K562 (cell line): Measurements from ENCODE around the gene ATXN1. TPM values are rescaled to one million over a fixed set of nuclear protein-coding genes. Genes with fewer than 3 reads are reported as not detected.

Source experiments
- ATAC-seq: fragments of 200-7000 bp; cut with Tn5 transposase; 3 replicates; pipeline ENCODE4 v1.9.1; 2020; ENCODE audit warnings: moderate library complexity
- BruUV-seq: library from RNA; stranded (reverse); fragments of 400-500 nt; replicated peaks from 2 replicates; lab custom pipeline; 2021; lab: Mats Ljungman, UMichigan
- CTCF ChIA-PET: fragments of 300-600 bp; formaldehyde crosslinking; extraction: SDS; loops from one replicate; lab custom pipeline; 2021; ENCODE audit warnings: low intra/inter-chr PET ratio; lab: Yijun Ruan, JAX
- POLR2A ChIA-PET: fragments of 300-600, 350-650 bp; sonication (Branson Sonifier 250); formaldehyde crosslinking; extraction: SDS; loops from one replicate; lab custom pipeline; 2021; ENCODE audit warnings: antibody characterized with exemption, inconsistent platforms; lab: Yijun Ruan, JAX
- DNase-seq, 4 experiments: peaks; one replicate each; pipeline versions ENCODE4 v3.0.0 to v3.0.0-alpha.2; 2011 to 2018; ENCODE audit warnings: low spot score in 3 of 4, mixed read lengths in 3 of 4; ENCODE audit errors: extremely low read depth in 1 of 4
- FAIRE-seq: peaks from 2 replicates; lab custom pipeline; 2011; peaks lifted over from hg19 to GRCh38; lab: Jason Lieb, UNC
- H2AFZ ChIP-seq: 2 replicates; pipeline ENCODE4 v1.6.0; 2011; ENCODE audit warnings: low read depth, low read length, control low read depth, inconsistent platforms
- H3K27ac ChIP-seq: fragments of 200-600 bp; 3 replicates; pipeline ENCODE4 v1.8.0; 2011; ENCODE audit warnings: low read depth, mild to moderate bottlenecking, control low read depth, inconsistent platforms, low read length, moderate library complexity, mixed read lengths; ENCODE audit errors: extremely low read depth
- H3K27me3 ChIP-seq, 2 experiments: fragments of 300-600 bp in 1 of 2; 2 replicates in 1 of 2; 3 replicates in 1 of 2; pipeline versions ENCODE4 v1.6.0 to v1.8.0; 2011; ENCODE audit warnings: inconsistent platforms in 2 of 2, low read length in 2 of 2, mild to moderate bottlenecking in 1 of 2, mixed read lengths in 1 of 2, moderate library complexity in 1 of 2; ENCODE audit not compliant: control insufficient read depth in 2 of 2, insufficient read depth in 2 of 2
- H3K36me3 ChIP-seq: fragments of 300-600 bp; 3 replicates; pipeline ENCODE4 v1.8.0; 2011; ENCODE audit warnings: mild to moderate bottlenecking, low read length, inconsistent platforms; ENCODE audit not compliant: control insufficient read depth, insufficient read depth
- H3K4me1 ChIP-seq, 2 experiments: fragments of 200-600 bp in 1 of 2; replicated peaks in 1 of 2; 2 replicates in 1 of 2; 3 replicates in 1 of 2; pipeline versions ENCODE4 v1.5.1 to v1.8.0; 2011; ENCODE audit warnings: inconsistent platforms in 2 of 2, low read length in 2 of 2, mild to moderate bottlenecking in 1 of 2, mixed read lengths in 1 of 2, moderate library complexity in 1 of 2; ENCODE audit not compliant: control insufficient read depth in 2 of 2, insufficient read depth in 2 of 2
- H3K4me2 ChIP-seq: 2 replicates; pipeline ENCODE4 v1.6.1; 2011; ENCODE audit warnings: low read length, control low read depth, inconsistent platforms, mixed read lengths; ENCODE audit not compliant: insufficient read depth
- H3K4me3 ChIP-seq: fragments of 200-600 bp; sonication (generic), shearing (Covaris generic); 2 replicates; pipeline ENCODE4 v1.5.1; 2016; ENCODE audit warnings: control low read depth, inconsistent platforms
- H3K79me2 ChIP-seq: fragments of 200-600 bp; 3 replicates; pipeline ENCODE4 v1.8.0; 2011; ENCODE audit warnings: low read length, inconsistent platforms; ENCODE audit not compliant: control insufficient read depth, insufficient read depth
- H3K9ac ChIP-seq, 2 experiments: 2 replicates each; pipeline versions ENCODE4 v1.6.0 to v1.6.1; 2011; ENCODE audit warnings: low read depth in 2 of 2, low read length in 2 of 2, control low read depth in 1 of 2, inconsistent platforms in 1 of 2, mild to moderate bottlenecking in 1 of 2, mixed read lengths in 1 of 2; ENCODE audit not compliant: insufficient read depth in 1 of 2
- H3K9me1 ChIP-seq: one replicate; pipeline ENCODE4 v1.6.0; 2011; ENCODE audit warnings: inconsistent platforms, mild to moderate bottlenecking, low read length, moderate library complexity; ENCODE audit not compliant: control insufficient read depth, insufficient read depth
- H3K9me3 ChIP-seq: replicated peaks from 2 replicates; pipeline ENCODE4 v1.5.1; 2011; ENCODE audit warnings: low read depth, low read length, inconsistent platforms; ENCODE audit not compliant: control insufficient read depth, insufficient read depth
- H4K20me1 ChIP-seq: replicated peaks from 2 replicates; pipeline ENCODE4 v1.6.1; 2011; ENCODE audit warnings: low read length, inconsistent platforms, mixed read lengths; ENCODE audit not compliant: control insufficient read depth, insufficient read depth
- PCBP1 ChIP-seq: fragments of 200-400 bp; formaldehyde crosslinking; IDR thresholded peaks from 2 replicates; pipeline ENCODE4 v1.6.1; 2018; ENCODE audit warnings: mild to moderate bottlenecking, low read depth, low read length; ENCODE audit not compliant: poor library complexity, severe bottlenecking
- SMAD1 ChIP-seq: fragments of 150-350 bp; IDR thresholded peaks from 2 replicates; pipeline ENCODE4 v1.6.1; 2014; ENCODE audit warnings: low read length, low read depth; ENCODE audit not compliant: partially characterized antibody
- TAL1 ChIP-seq: fragments of 450-650 bp; IDR thresholded peaks from 2 replicates; pipeline ENCODE4 v1.6.1; 2016; ENCODE audit warnings: mild to moderate bottlenecking
- WGBS: fragments of 100-300 bp; shearing (Covaris generic); methylation state at CpG from one replicate; pipeline ENCODE4 v1.1.6; 2016; ENCODE audit warnings: low coverage, mixed read lengths; ENCODE audit not compliant: insufficient coverage; ENCODE audit errors: missing lambda C conversion rate; 5-methylcytosine and 5-hydroxymethylcytosine counted together
- in situ Hi-C: fragments of 300-500 bp; cut with MboI; formaldehyde crosslinking; loops from 4 replicates; pipeline ENCODE4 v1.15.0; 2018; ENCODE audit warnings: inconsistent platforms, mixed read lengths
- intact Hi-C: fragments of 100-400 bp; cut with micrococcal nuclease; formaldehyde crosslinking; loops from 2 replicates; pipeline ENCODE4 v1.14.2; 2022
- polyA plus RNA-seq, 8 experiments: library from polyadenylated mRNA; depleted of rRNA in 4 of 8; stranded (reverse) in 5 of 8; unstranded in 3 of 8; fragments of >200 nt; fragmentation: Nextera tagmentation in 2 of 8; fragmentation: Illumina TruSeq in 1 of 8; extraction: Ambion mirVana in 2 of 8; extraction: Trizol in 1 of 8; gene quantifications; 2 replicates each; pipeline versions ENCODE4 v1.2.1 to v1.2.3, GENCODE V29; 2011 to 2014; ENCODE audit warnings: inconsistent platforms in 1 of 8, missing spikeins in 1 of 8
- total RNA-seq, 7 experiments: library from RNA; depleted of rRNA in 6 of 7; stranded (reverse); fragments of >200 nt in 6 of 7; fragmentation: Illumina TruSeq in 2 of 7; extraction: Trizol in 2 of 7; gene quantifications; 2 replicates each; pipeline versions ENCODE4 v1.2.1 to v1.2.3, GENCODE V29; 2011 to 2021; ENCODE audit warnings: low replicate concordance in 1 of 7
- TF ChIP-seq, protein P1 (sequence below): fragments of 250-450 bp; sonication (Bioruptor Pico); IDR thresholded peaks from 2 replicates; pipeline ENCODE4 v1.8.0; 2021; ENCODE audit warnings: mild to moderate bottlenecking, moderate library complexity

The ATXN1 gene
- total and polyA plus RNA-seq, 9 of the 15 experiments (the other 6 are each of a cell fraction or from before 2014, with no cell fraction given) = under 0.01 to 1.2 (median 0.58) TPM

DNA sequence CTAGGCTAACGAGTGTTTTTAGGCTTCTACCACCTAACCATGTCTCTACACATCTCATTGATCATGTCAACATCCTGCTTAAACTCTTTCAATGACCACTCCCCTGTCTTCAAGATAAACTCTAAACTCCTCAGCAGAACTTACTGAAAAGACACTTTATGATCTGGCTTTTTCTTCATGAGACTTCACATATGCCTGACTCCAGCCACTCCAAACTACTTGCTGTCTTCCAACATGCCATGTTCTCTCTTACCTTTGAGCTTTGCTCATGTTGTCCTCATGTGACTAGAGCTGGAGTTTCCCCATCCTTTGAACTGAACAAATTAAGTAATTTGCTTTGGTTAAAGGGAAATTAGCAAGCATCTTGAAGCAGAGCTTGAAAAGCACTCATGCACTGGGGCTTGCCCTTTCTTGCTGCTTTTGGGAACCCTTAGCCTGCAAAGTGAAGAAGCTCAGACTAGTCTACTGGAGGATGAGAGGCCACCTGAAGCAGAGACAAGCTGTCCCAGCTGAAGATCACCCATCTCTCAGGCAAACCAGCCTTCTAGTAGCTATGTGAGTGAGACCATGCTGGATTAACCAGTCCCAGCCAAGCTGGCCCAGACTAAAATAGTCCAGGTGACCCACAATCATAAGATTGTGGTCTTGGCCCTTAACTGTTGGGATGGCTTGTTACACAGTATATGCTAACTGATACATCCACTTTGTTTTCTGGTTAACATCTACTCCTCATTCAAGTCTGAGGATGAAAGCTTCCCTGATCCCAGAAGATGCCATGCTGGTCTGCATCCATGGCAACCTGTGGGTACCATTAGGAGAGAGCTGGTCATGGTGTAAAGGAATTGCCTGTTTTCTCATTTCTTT lies 287.1 kb downstream of the ATXN1 start:
- no peaks in the 10 kb centered on the region for H3K36me3 ChIP-seq
- in situ Hi-C loops = no loop called here
- no peaks in the 10 kb centered on the region for H4K20me1 ChIP-seq
- H3K9me1 ChIP-seq = no peaks in the 10 kb centered on the region
- H3K79me2 ChIP-seq = no peaks in the 10 kb centered on the region
- no peaks in the 10 kb centered on the region for H3K9me3 ChIP-seq
- 0% methylated on average over 1 of the region's 1 CpG for WGBS
- H3K4me3 ChIP-seq = no peak overlapping the region
- peaks cover 0 to 4% of the 10 kb centered on the region in 2 experiments; a peak in 3 of 5 replicates for H3K27me3 ChIP-seq
- no peak overlapping the region for H3K9ac ChIP-seq
- intact Hi-C loops = no loop called here
- H3K4me1 ChIP-seq = no peaks in the 10 kb centered on the region
- ChIA-PET CTCF (no interaction called here), POLR2A (no interaction called here)
- DNase-seq (no peak), ATAC-seq (no peak), FAIRE-seq (no peak)
- H3K27ac ChIP-seq = no peak overlapping the region
- no peak overlapping the region for H3K4me2 ChIP-seq
- no peak for TF ChIP-seq TAL1
- no peak for TF ChIP-seq SMAD1
- TF ChIP-seq PCBP1 = no peak
- TF ChIP-seq, protein P1, sequence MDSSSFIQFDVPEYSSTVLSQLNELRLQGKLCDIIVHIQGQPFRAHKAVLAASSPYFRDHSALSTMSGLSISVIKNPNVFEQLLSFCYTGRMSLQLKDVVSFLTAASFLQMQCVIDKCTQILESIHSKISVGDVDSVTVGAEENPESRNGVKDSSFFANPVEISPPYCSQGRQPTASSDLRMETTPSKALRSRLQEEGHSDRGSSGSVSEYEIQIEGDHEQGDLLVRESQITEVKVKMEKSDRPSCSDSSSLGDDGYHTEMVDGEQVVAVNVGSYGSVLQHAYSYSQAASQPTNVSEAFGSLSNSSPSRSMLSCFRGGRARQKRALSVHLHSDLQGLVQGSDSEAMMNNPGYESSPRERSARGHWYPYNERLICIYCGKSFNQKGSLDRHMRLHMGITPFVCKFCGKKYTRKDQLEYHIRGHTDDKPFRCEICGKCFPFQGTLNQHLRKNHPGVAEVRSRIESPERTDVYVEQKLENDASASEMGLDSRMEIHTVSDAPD (CRISPR knock-in tag) = no peak
- no peak overlapping the region for H2AFZ ChIP-seq
- BruUV-seq = no TSS peak
